WTC11 (cell line): ENCODE data around the gene GIPC2. TPM values are rescaled to one million over a fixed set of nuclear protein-coding genes. Genes with fewer than 3 reads are reported as not detected.

Experiments used
- ATAC-seq: fragments of 200-7000 bp; cut with Tn5 transposase; 2 replicates; pipeline ENCODE4 v1.10.0; 2021; ENCODE audit warnings: mild to moderate bottlenecking, moderate library complexity
- CTCF ChIA-PET: fragments of 300-600 bp; sonication (Branson Sonifier 250); formaldehyde crosslinking; loops from one replicate; lab custom pipeline; 2021; ENCODE audit warnings: antibody characterized with exemption; lab: Charles Lee
- POLR2A ChIA-PET: fragments of 350-600 bp; sonication (Branson Sonifier 250); formaldehyde crosslinking; loops from one replicate; lab custom pipeline; 2021; ENCODE audit warnings: antibody characterized with exemption; lab: Charles Lee
- DNase-seq: peaks from one replicate; pipeline ENCODE4 v3.0.0; 2021; ENCODE audit warnings: low spot score
- H3K27ac Mint-ChIP-seq: 2 replicates; pipeline ENCODE4 v1.8.0; 2021; ENCODE audit warnings: mixed read lengths
- H3K27me3 Mint-ChIP-seq: 2 replicates; pipeline ENCODE4 v1.8.0; 2021; ENCODE audit warnings: low read depth, mild to moderate bottlenecking, moderate library complexity, mixed read lengths
- H3K36me3 Mint-ChIP-seq: 2 replicates; pipeline ENCODE4 v1.8.0; 2021; ENCODE audit warnings: mixed read lengths
- H3K4me1 Mint-ChIP-seq: 2 replicates; pipeline ENCODE4 v1.8.0; 2022; ENCODE audit warnings: mixed read lengths
- H3K4me3 Mint-ChIP-seq: 2 replicates; pipeline ENCODE4 v1.8.0; 2021; ENCODE audit warnings: mild to moderate bottlenecking, moderate library complexity, mixed read lengths
- H3K9me3 Mint-ChIP-seq: 2 replicates; pipeline ENCODE4 v1.8.0; 2021; ENCODE audit warnings: mixed read lengths
- EMX1 ChIP-seq: fragments of 250-450 bp; sonication (Bioruptor Pico); IDR thresholded peaks from 2 replicates; pipeline ENCODE4 v1.8.0; 2021; ENCODE audit warnings: mild to moderate bottlenecking
- GTF2I ChIP-seq: fragments of 250-450 bp; sonication (Bioruptor Pico); conservative IDR thresholded peaks from 2 replicates; pipeline ENCODE4 v1.4.0; 2021; ENCODE audit warnings: mild to moderate bottlenecking
- JAZF1 ChIP-seq: fragments of 250-450 bp; sonication (Bioruptor Pico); IDR thresholded peaks from 2 replicates; pipeline ENCODE4 v1.9.0; 2021; ENCODE audit warnings: moderate library complexity, mild to moderate bottlenecking, inconsistent platforms
- NR2C2 ChIP-seq: sonication (generic); formaldehyde crosslinking; IDR thresholded peaks from 2 replicates; pipeline ENCODE4 v1.8.0; 2022; ENCODE audit warnings: mild to moderate bottlenecking, missing genetic modification reagents
- PRDM15 ChIP-seq: sonication (generic); formaldehyde crosslinking; IDR thresholded peaks from 2 replicates; pipeline ENCODE4 v1.8.0; 2022; ENCODE audit warnings: missing genetic modification reagents
- TP53 ChIP-seq: sonication (generic); formaldehyde crosslinking; IDR thresholded peaks from 2 replicates; pipeline ENCODE4 v1.8.1; 2023; ENCODE audit warnings: mild to moderate bottlenecking, missing genetic modification reagents
- ZNF138 ChIP-seq: sonication (generic); formaldehyde crosslinking; conservative IDR thresholded peaks from 2 replicates; pipeline ENCODE4 v1.8.1; 2022; ENCODE audit warnings: mild to moderate bottlenecking, moderate library complexity, missing genetic modification reagents
- ZNF281 ChIP-seq: sonication (generic); formaldehyde crosslinking; IDR thresholded peaks from 2 replicates; pipeline ENCODE4 v1.8.0; 2023; ENCODE audit warnings: mild to moderate bottlenecking, missing genetic modification reagents
- ZNF423 ChIP-seq: fragments of 250-450 bp; sonication (Bioruptor Pico); IDR thresholded peaks from 2 replicates; pipeline ENCODE4 v2.1.2; 2022; ENCODE audit warnings: mild to moderate bottlenecking, moderate library complexity
- total RNA-seq: library from RNA; stranded (reverse); gene quantifications from 3 replicates; pipeline ENCODE4 v1.2.3, GENCODE V29; 2021
- TF ChIP-seq, protein P1 (sequence below): sonication (generic); formaldehyde crosslinking; IDR thresholded peaks from 2 replicates; pipeline ENCODE4 v1.8.1; 2023; ENCODE audit warnings: mild to moderate bottlenecking, moderate library complexity, missing genetic modification reagents
- TF ChIP-seq, protein P2 (sequence below): fragments of 250-450 bp; sonication (Bioruptor Pico); IDR thresholded peaks from 2 replicates; pipeline ENCODE4 v2.1.2; 2022; ENCODE audit warnings: mild to moderate bottlenecking, moderate library complexity
- TF ChIP-seq, protein P3 (sequence below): sonication (generic); formaldehyde crosslinking; IDR thresholded peaks from 2 replicates; pipeline ENCODE4 v1.8.1; 2023; ENCODE audit warnings: mild to moderate bottlenecking, missing genetic modification reagents

The GIPC2 gene
- total RNA-seq, 1 experiment from 2014 or later, result 0.83 TPM

GRCh38 chr1:78156805-78157521, 111.2 kb downstream of the GIPC2 start:
- ChIA-PET CTCF (no interaction called here), POLR2A (no interaction called here)
- Mint-ChIP-seq H3K27ac (no peak overlapping the region), H3K36me3 (peaks cover 6% of the 10 kb centered on the region), H3K27me3 (peaks cover 10% of the 10 kb centered on the region), H3K9me3 (peaks cover 24% of the 10 kb centered on the region), H3K4me1 (peaks cover 14% of the 10 kb centered on the region), H3K4me3 (no peak overlapping the region)
- ATAC-seq (no peak), DNase-seq (no peak)
- no peak for TF ChIP-seq GTF2I (CRISPR knock-in tag)

- DNase-seq (no peak), ATAC-seq (no peak)
- no peaks in the 10 kb centered on the region for H3K36me3 Mint-ChIP-seq
- H3K27me3 Mint-ChIP-seq, result peaks cover 18% of the 10 kb centered on the region
- H3K4me1 Mint-ChIP-seq, result no peaks in the 10 kb centered on the region
- ChIA-PET POLR2A (no interaction called here), CTCF (no interaction called here)
- TF ChIP-seq TP53 (CRISPR knock-in tag) (no peak), ZNF138 (CRISPR knock-in tag) (no peak), ZNF281 (CRISPR knock-in tag) (no peak), PRDM15 (CRISPR knock-in tag) (no peak), ZNF423 (CRISPR knock-in tag) (no peak), JAZF1 (CRISPR knock-in tag) (no peak), EMX1 (CRISPR knock-in tag) (no peak), NR2C2 (CRISPR knock-in tag) (no peak)
- TF ChIP-seq, protein P1, sequence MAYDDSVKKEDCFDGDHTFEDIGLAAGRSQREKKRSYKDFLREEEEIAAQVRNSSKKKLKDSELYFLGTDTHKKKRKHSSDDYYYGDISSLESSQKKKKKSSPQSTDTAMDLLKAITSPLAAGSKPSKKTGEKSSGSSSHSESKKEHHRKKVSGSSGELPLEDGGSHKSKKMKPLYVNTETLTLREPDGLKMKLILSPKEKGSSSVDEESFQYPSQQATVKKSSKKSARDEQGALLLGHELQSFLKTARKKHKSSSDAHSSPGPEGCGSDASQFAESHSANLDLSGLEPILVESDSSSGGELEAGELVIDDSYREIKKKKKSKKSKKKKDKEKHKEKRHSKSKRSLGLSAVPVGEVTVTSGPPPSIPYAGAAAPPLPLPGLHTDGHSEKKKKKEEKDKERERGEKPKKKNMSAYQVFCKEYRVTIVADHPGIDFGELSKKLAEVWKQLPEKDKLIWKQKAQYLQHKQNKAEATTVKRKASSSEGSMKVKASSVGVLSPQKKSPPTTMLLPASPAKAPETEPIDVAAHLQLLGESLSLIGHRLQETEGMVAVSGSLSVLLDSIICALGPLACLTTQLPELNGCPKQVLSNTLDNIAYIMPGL, result no peak
- TF ChIP-seq, protein P2, sequence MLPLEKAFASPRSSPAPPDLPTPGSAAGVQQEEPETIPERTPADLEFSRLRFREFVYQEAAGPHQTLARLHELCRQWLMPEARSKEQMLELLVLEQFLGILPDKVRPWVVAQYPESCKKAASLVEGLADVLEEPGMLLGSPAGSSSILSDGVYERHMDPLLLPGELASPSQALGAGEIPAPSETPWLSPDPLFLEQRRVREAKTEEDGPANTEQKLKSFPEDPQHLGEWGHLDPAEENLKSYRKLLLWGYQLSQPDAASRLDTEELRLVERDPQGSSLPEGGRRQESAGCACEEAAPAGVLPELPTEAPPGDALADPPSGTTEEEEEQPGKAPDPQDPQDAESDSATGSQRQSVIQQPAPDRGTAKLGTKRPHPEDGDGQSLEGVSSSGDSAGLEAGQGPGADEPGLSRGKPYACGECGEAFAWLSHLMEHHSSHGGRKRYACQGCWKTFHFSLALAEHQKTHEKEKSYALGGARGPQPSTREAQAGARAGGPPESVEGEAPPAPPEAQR (CRISPR knock-in tag), result no peak
- TF ChIP-seq, protein P3, sequence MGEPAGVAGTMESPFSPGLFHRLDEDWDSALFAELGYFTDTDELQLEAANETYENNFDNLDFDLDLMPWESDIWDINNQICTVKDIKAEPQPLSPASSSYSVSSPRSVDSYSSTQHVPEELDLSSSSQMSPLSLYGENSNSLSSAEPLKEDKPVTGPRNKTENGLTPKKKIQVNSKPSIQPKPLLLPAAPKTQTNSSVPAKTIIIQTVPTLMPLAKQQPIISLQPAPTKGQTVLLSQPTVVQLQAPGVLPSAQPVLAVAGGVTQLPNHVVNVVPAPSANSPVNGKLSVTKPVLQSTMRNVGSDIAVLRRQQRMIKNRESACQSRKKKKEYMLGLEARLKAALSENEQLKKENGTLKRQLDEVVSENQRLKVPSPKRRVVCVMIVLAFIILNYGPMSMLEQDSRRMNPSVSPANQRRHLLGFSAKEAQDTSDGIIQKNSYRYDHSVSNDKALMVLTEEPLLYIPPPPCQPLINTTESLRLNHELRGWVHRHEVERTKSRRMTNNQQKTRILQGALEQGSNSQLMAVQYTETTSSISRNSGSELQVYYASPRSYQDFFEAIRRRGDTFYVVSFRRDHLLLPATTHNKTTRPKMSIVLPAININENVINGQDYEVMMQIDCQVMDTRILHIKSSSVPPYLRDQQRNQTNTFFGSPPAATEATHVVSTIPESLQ (CRISPR knock-in tag), result no peak
- peaks cover 22% of the 10 kb centered on the region for H3K9me3 Mint-ChIP-seq
- H3K4me3 Mint-ChIP-seq, result no peak overlapping the region
- H3K27ac Mint-ChIP-seq, result no peak overlapping the region
These were observed 120.0 kb downstream of the GIPC2 start for GRCh38 chr1:78165816-78166215.
